HG03460 (cell line): ENCODE results near the gene EMX2.
"Not testable (repeated sequence)": the region's sequence is repeated elsewhere in the genome, so short reads cannot be mapped to it uniquely, and the experiment has no call there.

Experiments used
- ATAC-seq: cut with Tn5 transposase; IDR thresholded peaks from one replicate; pipeline ENCODE4 v1.9.1; 2021; ENCODE audit not compliant: unreplicated experiment

Gene EMX2

GRCh38 chr10:117555017-117555416, 12.5 kb downstream of the EMX2 start:
- no peak for ATAC-seq

- no peak for ATAC-seq
Measured at GRCh38 chr10:117555863-117556262, 13.3 kb downstream of the EMX2 start.

GRCh38 chr10:117556356-117556755, 13.8 kb downstream of the EMX2 start:
- no peak for ATAC-seq

- ATAC-seq: no peak
Measured at GRCh38 chr10:117559712-117560111, 17.2 kb downstream of the EMX2 start.

- ATAC-seq: no peak
Measured at GRCh38 chr10:117560942-117561341, 18.4 kb downstream of the EMX2 start.

GRCh38 chr10:117562220-117562619, 19.7 kb downstream of the EMX2 start:
- ATAC-seq: no peak

- no peak for ATAC-seq
Measured at GRCh38 chr10:117562896-117563737, 20.6 kb downstream of the EMX2 start.

GRCh38 chr10:117563780-117564179, 21.2 kb downstream of the EMX2 start:
- ATAC-seq: no peak

GRCh38 chr10:117565068-117565467, 22.5 kb downstream of the EMX2 start:
- no peak for ATAC-seq

GRCh38 chr10:117568334-117568733, 25.8 kb downstream of the EMX2 start:
- ATAC-seq: no peak

GRCh38 chr10:117569610-117570390, 27.3 kb downstream of the EMX2 start:
- no peak for ATAC-seq

- ATAC-seq: no peak
Measured at GRCh38 chr10:117570880-117571279, 28.3 kb downstream of the EMX2 start.

GRCh38 chr10:117574498-117575146, 32.1 kb downstream of the EMX2 start:
- ATAC-seq: no peak

- ATAC-seq: no peak
Measured at GRCh38 chr10:117578490-117578889, 35.9 kb downstream of the EMX2 start.

- ATAC-seq: no peak
Measured at GRCh38 chr10:117578999-117579590, 36.5 kb downstream of the EMX2 start.

- no peak for ATAC-seq
Measured at GRCh38 chr10:117581961-117582360, 39.4 kb downstream of the EMX2 start.

- ATAC-seq: not testable (repeated sequence)
Measured at GRCh38 chr10:117584831-117585230, 42.3 kb downstream of the EMX2 start.

GRCh38 chr10:117587036-117587435, 44.5 kb downstream of the EMX2 start:
- ATAC-seq: no peak

- no peak for ATAC-seq
Measured at GRCh38 chr10:117590101-117590875, 47.7 kb downstream of the EMX2 start.

GRCh38 chr10:117591043-117591442, 48.5 kb downstream of the EMX2 start:
- no peak for ATAC-seq
